HG03135 (cell line): ENCODE measurements around the gene CTDP1.

Experiments
- ATAC-seq: cut with Tn5 transposase; IDR thresholded peaks from one replicate; pipeline ENCODE4 v1.9.1; 2021; ENCODE audit warnings: mild to moderate bottlenecking, moderate library complexity; ENCODE audit not compliant: unreplicated experiment

Gene CTDP1

GRCh38 chr18:79790996-79791972 lies 111.7 kb downstream of the CTDP1 start:
- ATAC-seq = no peak

DNA sequence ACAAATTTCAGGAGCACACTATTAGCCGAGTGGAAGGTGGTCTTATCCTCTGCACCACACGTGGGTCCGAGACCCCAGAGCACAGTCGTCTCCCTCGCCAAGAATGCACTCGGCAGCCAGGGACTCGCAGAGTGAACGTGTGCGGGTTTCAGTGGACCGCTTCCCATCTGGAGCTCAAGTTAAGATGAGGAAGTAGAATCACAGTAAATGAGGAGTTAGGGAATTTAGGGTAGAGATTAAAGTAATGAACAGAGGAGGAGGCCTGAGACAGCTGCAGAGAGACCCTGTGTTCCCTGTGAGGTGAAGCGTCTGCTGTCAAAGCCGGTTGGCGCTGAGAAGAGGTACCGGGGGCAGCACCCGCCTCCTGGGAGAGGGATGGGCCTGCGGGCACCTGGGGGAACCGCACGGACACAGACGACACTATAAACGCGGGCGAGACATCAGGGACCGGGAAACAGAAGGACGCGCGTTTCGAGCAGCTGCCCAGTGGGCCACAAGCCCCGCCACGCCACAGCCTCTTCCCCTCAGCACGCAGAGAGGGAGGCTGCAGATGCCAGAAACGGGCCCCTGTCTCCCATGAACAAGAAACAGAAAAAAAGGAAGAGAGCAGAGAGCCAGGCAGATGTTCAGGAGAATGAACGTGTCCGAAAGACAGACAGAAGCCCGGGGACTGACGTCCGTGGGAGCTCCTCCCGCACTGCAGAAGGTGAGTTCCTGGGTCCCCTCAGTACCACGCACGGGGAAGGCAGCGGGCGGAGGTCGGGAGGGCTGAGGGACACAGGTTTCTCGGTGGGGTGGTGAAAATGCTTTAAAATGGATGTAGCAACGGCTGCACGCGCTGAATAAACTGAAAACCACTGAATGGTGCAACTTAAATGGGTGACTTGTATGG lies 112.7 kb downstream of the CTDP1 start:
- no peak for ATAC-seq

DNA sequence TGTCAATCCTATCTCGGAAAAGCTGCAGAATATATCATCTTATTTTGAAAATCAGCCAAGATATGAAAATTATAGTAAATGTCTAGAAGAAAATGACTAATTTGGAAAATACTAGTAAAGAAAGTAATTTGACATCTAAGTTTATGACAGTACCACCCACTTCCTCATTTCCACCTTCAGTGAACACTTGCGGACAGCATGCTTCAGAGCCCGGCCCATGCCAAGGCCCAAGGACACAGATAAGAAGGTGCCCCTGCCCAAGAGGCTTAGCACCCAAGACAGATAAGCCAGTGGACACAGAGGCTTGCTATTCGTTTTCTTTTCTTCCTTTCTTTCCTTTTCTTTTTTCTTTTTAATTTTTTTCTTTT lies 113.4 kb downstream of the CTDP1 start:
- no peak for ATAC-seq

- ATAC-seq = no peak
These were observed 115.2 kb downstream of the CTDP1 start for GRCh38 chr18:79794846-79795245.

- ATAC-seq = no peak
These were observed 115.8 kb downstream of the CTDP1 start for GRCh38 chr18:79795446-79795845.

DNA sequence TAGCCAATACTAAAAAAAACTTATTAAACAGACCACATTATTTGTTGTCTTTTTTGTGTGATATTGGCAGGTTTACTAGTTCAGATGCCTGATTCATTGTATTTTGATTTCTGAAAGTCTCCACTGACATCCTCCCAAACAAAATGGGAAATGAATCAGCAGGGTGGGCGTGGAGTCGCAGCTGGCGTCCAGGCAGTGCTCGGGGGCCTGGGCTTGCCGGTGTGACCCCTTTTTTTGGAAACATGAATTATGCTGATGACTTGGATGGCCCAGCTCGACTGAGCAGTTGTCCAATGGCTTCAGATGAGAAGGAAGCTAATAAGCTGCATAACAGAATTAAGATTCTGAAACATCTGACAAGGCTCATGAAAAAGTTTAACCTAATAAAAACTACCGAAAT lies 116.4 kb downstream of the CTDP1 start:
- no peak for ATAC-seq

GRCh38 chr18:79796531-79797405 lies 117.2 kb downstream of the CTDP1 start:
- no peak for ATAC-seq

DNA sequence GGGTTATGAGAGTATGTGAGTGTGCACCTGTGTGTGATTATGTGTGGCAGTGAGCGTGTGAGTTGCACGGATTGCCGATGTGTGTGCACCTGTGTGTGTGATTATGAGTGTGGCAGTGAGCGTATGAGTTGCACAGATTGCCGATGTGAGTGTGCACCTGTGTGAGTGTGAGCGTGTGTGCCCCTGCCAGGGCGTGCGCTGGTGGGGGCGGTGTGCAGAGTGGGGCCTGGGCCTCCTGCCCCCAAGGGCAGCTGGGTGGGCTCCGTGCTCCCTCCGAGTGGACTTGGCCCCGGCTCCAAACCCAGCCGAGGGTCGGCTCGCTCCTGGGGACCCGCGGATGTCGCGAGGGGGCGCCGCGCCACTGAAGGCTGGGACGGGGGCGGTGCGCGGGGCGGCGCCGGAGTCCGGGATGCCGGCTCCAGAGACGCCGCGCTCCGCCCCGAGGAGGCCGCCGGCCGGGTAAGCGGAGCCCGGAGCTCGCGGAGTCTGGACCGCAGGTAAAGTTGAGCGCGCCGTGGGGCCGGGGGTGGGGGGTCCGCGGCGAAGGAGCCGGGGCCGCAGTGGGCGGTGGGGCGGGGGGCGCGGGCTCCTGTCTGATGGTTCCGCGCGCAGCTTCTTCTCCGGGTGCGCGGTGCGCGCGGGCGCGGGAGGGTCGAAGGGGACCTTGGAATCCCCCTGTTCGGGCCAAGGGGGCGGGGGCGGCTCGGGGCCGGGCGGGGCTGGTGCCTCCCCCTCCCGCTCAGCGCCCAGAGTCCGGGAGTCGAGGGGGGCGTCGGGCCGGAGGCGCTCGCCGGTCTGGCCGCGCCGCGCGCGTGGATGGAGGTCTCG lies 118.1 kb downstream of the CTDP1 start, which contains the start of gene KCNG2:
Gene KCNG2 (plus strand): TSS at position 421 of the 828 bp plus-strand sequence. CDS start 65,730 bp downstream, outside the sequence.
- no peak for ATAC-seq

- no peak for ATAC-seq
These were observed 118.9 kb downstream of the CTDP1 start for GRCh38 chr18:79798346-79798998.

DNA sequence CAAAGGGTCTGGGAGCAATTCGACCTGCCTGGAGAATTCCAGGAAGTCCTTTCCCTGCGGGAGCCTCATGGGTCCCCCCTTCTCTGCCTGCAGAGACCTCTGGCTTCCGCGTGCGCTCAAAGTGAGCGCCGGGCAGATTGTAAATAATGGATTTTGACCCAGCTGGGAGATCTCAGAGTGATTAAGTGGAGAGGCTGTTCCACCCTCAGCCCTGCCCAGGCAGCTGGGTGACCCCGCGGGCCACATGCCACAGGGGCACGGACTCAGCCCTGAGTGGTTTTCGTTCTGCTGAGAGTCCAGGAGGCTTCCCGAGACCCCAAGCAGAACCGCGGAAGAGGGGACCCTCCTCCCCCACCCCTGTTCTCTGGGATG lies 119.4 kb downstream of the CTDP1 start:
- ATAC-seq = no peak

DNA sequence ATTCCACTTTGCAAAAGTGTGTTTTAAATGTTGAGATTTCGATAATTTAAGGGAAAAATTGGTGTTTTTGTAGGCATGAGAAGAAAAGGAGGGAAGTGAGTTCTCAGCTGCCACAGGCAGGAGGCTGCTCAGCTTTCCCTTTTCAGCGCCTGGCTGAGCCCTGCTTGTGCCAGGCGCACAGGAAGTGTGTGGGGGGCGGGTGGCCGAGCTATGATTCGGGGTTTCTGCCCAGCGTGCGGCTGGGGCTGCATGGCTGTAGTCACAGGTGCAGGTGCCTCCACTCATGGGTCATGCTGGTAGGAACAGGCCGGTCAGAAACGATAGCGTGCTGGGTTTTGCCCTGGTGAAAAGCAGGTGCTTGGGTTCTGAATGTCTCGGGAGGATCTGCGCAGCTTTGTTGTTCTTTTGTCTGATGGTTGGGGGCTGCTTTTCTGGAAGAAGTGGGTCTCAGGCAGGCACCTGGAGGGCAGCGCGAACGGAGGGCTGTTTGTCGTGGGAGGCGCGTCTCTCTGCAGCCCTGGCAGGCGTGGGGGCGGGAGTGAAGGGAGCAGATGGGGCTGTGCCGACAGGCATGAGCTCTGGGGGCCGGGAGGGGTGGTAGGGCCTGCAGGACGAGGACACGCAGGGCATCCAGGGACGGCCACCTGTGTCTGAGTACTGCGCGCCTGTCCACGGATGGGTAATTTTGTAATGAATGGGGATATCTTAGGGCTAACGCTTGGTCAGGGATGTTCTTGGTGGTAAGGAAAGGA lies 120.2 kb downstream of the CTDP1 start:
- no peak for ATAC-seq

DNA sequence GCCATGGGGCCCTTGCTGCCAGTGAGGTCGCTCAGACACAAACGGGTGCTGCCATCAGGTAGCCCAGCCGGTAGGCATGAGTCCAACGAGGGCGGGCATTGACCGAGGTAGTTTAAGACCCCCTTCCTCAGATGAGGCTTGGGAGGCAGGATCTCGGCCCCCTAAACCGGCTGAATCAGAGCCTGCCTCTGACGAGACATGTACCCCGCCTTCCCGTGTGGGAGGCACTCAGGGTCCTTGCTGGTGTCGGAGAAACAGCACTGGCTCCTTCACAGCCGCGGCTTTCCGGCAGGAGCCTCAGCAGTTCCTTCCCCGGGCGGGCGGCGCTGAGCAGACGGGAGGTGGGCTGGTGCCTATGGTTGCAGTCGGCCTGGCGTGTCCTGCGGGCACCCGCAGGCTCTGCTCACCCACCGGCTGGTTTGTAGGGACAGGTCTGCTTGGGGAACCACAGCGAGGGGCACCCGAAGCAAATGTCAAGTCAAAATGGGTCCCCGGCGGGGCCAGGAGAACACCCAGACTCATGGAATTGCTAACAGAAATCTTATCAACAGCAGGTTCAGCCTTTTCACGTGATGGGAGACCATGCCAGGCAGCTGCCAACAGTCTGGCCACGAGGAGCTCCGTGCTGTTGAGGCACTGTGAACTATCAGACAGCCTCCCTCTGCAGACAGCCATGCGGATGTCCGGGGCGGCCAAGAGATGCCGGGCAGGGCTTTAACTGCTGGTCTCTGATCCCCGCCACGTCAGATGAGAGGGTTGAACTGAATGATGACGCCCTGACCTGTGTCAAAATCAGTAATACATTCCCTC lies 121.0 kb downstream of the CTDP1 start:
- ATAC-seq = no peak

DNA sequence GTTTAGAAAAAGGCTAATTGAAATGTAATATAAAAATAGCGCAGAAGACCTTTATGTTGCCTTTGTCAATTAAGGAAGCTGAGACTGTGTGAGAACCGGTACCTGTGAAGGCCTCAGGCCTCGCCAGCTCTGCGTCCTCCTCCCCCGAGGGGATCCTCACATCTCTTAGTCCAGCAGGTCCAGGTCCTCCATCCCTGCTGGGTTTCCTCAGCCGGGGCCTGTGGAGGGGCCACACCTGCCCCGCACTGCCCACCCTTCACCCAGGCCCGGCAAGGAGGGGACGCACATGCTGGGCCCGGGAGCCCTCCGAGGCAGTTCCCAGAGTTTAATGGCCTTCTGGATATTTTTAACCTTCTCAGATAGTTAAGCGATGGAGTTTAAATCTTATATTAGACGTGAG lies 121.6 kb downstream of the CTDP1 start:
- no peak for ATAC-seq

DNA sequence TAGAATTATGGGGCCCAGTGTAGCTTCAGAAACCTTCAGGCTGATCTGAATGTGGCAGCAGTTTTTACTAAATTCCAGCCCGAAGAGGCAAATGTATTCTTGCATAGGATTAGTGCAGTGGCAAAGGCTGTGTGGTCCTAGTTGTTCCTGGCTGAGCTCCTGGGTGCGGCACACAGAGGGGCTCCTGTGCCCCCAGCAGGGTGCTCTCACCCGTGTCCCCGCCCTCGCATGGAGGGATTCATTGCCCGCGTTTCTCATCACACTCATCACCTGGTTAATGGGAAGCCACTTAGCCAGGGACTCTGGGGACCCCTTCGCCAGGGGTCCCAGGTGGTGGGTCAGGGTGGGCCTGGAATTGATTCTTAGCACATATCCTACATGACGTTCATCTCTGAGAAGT lies 122.0 kb downstream of the CTDP1 start:
- ATAC-seq = no peak

GRCh38 chr18:79802298-79802697 lies 122.7 kb downstream of the CTDP1 start:
- no peak for ATAC-seq

GRCh38 chr18:79803611-79804051 lies 124.0 kb downstream of the CTDP1 start:
- no peak for ATAC-seq
